Stimulated activated CD4-positive, alpha-beta T cell treated with anti-CD3 and anti-CD28 coated beads, TNF-alpha, amount 100 ng/mL, for 4 hours (primary cell): Measurements from ENCODE around the gene PPP1R15B.

ENCODE experiments used
- DNase-seq, 3 experiments: peaks; one replicate each; pipeline ENCODE4 v3.0.0-alpha.2; 2020; ENCODE audit warnings: low read depth in 3 of 3

PPP1R15B gene

GRCh38 chr1:204367193-204367858 lies 44.3 kb downstream of the PPP1R15B start:
- DNase-seq: no peak

GRCh38 chr1:204366759-204367158 lies 44.9 kb downstream of the PPP1R15B start:
- no peak for DNase-seq

DNA sequence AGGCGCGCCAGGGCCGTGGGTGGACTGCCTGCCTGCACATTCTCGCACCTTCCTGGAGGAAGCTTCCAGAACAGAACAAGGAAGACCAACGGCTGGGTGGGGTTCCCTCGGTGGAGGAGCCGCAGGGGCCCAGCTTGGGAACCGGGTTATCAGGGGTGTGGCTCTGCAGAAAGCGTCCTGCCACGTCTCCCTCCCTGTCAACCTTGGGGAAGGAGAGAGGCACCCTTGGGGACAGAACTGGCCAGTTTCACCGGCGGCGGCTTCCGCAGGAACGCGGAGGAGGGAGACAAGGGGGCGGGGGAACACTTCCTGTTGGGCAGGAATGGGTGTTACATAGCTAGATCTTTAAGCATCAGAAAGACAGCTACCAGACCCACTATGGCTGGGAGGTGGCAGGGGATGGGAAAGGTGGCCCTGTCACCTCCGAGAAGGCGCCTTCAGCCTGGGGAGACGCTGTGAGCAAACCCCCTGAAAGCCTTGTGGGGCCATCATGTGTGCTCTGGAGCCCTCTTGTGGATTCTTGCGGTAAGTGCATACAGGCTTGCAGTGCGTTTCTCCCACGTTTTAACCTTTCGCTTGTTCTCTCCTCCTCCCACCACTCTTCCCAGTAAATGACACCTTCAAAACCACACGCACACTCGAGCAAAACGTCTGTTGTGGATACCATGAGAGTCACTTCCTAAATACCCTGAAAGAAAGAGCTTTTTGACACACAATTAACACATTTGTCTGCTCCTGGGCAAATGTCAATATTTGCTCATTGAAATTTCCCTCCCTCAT lies 48.1 kb downstream of the PPP1R15B start:
- peak; percentile 29 to 67 (median 63) for DNase-seq

DNA sequence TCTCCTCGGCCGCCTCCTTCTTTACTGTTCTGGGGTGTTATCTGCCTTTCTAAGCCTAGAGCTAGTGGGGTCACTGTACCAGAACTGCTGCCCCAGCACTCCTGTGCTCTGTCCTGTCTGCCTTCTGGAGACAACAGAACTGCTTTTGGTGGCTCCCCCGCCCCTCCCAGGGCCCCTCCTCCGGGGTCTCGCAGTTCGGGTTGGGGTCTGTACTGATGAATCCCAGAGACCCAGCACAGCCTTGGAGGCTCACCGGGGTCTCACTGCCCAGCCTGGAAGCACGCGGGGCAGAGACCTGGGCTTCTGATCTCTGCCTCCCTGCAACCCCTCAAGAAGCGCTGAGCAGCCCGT lies 48.7 kb downstream of the PPP1R15B start:
- peak in 1 of 3 experiments; percentile 18 for DNase-seq

DNA sequence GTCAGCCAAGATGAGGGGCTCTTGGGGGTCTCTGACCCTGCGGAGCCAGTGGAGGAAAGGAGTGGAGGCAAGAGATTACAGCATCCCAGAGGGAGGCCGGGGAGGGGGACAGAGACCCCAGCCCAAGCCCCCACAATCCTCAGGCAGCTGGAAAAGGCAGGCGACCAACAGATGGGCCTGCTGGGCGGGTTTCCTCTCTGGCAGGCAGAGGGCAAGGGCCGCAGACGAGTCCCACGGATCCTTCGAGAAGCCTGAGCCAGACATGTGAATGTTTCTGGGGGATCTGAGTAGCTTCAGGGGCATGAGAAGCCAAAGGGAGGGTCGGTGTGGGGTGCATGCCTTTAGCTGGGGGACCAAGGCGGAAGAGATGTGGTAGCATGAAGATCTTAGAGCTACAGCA lies 49.8 kb downstream of the PPP1R15B start:
- DNase-seq: no peak

DNA sequence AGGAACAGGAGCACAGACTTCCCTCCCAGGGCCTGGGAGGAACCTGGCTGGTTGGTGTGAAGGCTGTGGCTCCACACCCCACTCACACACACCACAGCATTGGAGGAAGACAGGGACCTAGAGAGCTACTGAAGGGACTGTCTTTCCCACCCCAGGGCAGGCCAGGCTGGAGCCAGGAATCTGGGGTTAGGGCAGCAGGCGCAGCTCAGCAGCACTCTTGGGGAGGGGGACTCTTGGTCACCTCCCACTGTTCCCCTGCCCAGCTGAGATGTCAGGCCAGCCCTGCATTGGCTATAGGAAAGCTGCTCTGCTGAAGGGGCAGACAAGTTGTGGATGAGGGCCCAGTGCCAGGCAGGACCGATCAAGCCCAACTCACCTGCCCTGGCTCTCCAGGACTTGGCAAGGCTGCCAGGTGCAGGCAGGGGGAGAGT lies 50.3 kb downstream of the PPP1R15B start:
- no peak for DNase-seq

GRCh38 chr1:204360314-204360713 lies 51.3 kb downstream of the PPP1R15B start:
- no peak for DNase-seq

GRCh38 chr1:204359474-204360255 lies 52.0 kb downstream of the PPP1R15B start, which contains the start of gene PLEKHA6:
TSS of gene PLEKHA6 (minus strand) at chr1:204359929. CDS start at chr1:204273727, 86,202 bp downstream.
- DNase-seq: no peak

DNA sequence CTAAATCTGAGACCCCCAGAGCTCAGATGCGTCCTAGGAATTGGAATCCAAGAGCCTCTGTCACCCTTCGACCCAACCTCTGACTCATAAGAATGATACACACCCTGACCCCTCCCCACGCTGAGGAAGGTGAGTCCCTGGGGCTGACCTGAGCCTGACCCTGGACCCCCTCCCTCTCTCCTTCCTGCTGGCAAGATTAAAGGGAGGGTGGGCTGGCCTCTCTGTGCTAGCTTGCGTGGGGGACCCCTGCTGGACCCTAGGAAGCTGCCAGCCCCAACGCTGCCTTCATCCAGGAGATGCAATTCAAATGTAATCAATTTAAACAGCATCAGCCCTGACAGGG lies 52.5 kb downstream of the PPP1R15B start:
- no peak for DNase-seq

DNA sequence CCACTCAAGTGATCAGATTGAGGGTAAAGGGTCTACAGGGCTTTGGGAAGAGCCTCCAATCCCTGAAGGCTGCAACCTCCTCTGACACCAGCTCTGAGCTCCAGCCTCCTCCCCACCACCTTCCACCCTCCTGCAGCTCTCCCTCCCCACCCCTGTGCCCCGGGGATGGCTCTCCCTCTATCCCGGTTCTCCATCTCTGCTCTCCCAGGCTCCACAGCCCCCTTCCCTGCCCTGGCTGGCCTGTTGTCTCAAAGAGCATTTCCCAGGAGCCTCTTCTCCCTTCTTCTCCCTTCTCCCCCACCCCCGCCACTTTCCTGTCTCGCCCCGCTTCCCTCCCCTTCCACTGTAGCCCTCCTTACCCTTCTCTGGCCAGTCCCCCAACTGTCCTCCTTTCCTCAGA lies 53.0 kb downstream of the PPP1R15B start:
- no peak for DNase-seq

DNA sequence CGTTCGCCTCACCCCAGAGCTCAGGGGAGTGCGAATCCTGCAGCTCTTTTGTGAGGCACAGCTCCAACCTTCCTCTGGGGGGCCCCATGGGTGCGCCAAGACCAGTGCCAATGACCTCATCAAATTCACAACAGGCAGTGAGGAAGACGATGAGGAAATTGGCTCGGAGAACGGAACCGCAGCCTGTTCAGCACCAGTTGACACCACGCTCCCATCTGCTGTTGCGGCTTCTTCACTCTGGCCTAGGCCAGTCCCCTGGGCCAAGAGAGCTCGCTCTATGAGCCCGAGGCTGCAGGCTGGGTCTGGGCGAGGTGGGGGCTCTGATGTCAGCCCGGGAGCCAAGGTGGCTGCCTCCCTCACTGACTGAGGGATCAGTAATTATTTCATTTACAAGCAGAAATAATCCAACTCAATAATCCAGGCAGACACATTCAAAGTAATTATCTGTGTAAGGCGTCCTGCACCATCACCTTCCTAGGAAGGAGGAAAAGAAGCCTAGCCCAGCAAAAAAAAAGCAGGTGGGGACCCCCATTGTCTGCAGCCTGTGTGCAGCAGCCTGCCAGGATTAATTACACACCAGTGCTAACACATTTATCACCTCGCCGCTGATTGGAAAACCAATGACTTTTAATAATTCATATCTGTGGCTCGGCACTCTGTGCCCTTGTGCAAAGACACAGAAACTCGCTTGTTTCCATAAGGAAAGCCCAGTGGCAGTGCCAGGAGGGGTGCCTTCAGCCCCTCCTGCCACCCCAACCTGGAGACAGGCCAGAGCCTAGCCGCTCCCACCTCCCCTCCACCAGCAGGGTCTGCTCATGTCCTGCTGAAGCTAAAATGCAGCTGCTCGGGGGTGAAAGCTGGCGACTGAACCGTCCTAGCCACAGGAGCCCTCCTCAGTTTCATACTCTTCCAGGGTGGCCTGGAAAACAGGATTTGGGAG lies 53.8 kb downstream of the PPP1R15B start:
- DNase-seq: no peak

DNA sequence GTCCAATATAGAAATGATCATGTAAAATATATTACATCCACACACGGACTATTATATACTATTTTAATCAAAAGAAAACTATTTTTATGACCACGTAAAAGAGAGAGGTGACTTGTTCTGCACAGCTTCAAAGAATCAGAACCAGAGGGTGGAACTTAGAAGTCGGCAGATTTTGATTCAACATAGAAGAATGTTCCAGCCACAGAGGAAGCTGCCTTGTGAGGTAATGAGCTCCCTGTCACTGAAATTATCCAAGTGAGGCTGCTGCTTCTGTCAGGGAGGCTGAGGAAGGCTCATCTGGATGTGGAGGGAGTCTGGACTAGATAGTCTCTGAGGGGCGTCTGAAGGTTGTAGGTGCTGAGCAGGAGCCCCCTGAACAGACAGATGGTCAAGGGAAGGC lies 54.6 kb downstream of the PPP1R15B start:
- DNase-seq: no peak

DNA sequence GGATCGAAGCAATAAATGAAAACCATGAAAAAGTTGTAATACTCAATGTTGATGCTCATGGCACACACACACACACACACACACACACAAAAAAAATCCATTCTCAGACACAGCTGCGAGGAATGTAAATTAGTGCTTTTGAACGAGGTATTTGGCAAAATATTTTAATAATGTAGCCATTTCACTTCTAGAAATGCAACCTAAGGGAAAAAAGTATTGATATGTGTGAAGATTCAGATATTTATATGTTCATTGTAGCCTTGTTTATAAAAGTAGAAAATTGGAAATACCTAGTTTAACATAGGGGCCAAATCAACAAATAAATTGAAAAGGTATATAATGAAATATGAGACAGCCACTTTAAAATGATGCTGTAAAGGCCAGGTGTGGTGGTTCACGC lies 55.7 kb downstream of the PPP1R15B start:
- DNase-seq: no peak

DNA sequence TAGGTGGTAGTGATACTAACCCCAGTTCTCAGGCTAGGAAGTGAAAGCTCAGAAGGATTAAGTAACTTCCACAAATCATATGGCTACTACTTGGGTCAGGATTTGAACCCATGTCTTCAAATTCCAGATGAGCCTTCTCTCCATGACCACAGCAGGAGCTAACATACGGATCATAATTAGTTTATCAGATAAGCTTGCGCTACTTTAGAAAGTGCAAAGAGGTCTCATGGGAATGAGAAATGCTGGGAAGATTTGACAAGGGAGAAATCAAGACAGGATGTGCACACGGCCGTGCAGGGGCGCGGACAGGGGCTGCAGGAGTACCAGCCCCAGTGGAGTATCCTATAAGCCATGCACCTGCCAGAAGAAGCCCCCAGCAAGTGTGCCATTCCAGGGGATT lies 57.0 kb downstream of the PPP1R15B start:
- DNase-seq: no peak
